Measurements from ENCODE around the gene MACC1. TPM values are rescaled to one million over a fixed set of nuclear protein-coding genes. Genes with fewer than 3 reads are reported as not detected.

Gene MACC1
- polyA plus RNA-seq, 1 donor (not counting 4 experiments of a cell fraction or from before 2014, with no cell fraction given), result 16.4 TPM

DNA sequence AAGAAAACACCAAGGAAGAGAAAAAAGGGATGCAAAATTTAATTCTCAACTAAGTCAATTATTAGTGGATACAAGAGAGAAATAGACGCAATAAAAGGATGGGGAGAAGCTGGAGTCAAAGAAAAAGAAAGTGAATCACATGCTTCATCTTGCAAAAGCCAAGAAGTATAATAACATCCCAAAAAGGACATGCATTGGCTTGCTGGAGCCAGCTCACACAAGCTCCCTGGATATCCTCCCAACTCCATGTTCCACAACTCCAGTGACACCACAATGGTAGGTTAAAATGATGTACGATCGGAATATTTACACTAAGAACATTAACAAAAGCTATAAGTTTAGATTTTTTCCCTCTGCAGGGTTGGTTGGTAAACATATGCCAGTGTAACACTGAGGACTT, 72.4 kb downstream of the MACC1 start:
- dilution Hi-C loops (cut with MboI; ENCODE audit: extremely low pct_ligation_motif_present, low sequenced_read_pairs), result no loop called here
- peak overlapping the region; percentile 7 for H3K4me2 ChIP-seq (ENCODE audit: control insufficient read depth, extremely low read depth, insufficient read depth, low read depth, low read length)
- peaks cover 5% of the 10 kb centered on the region for H3K4me1 ChIP-seq (ENCODE audit: control insufficient read depth, extremely low read depth, insufficient read depth, low read length)
- H3K9me3 ChIP-seq (ENCODE audit: control insufficient read depth, low read depth, low read length), result no peaks in the 10 kb centered on the region
- peak; percentile 88 for FAIRE-seq
- peak overlapping the region; percentile 7 for H2AFZ ChIP-seq (ENCODE audit: control insufficient read depth, low read length)
- no peaks in the 10 kb centered on the region for H3K79me2 ChIP-seq (ENCODE audit: control insufficient read depth, insufficient read depth, low read length)
- no peaks in the 10 kb centered on the region for H3K9me1 ChIP-seq (ENCODE audit: control insufficient read depth, extremely low read depth, insufficient read depth, low read length)
- H3K9ac ChIP-seq (ENCODE audit: control insufficient read depth, extremely low read depth, insufficient read depth, low read length), result no peak overlapping the region
- H3K36me3 ChIP-seq (ENCODE audit: control insufficient read depth in 2 of 2, extremely low read depth in 1 of 2, insufficient read depth in 2 of 2, low read length in 2 of 2), result peaks cover 5 to 7% of the 10 kb centered on the region in 2 experiments
- TF ChIP-seq CTCF (optimal IDR thresholded peaks at IDR 0.05 in 1 of 3, IDR thresholded peaks at IDR 0.05 in 1 of 3, conservative IDR thresholded peaks at IDR 0.05 in 1 of 3; ENCODE audit: extremely low read depth in 1 of 3, insufficient read depth in 2 of 3, low read length in 3 of 3) (no peak), EZH2 (IDR thresholded peaks at IDR 0.05; ENCODE audit: low read length) (no peak)
- no peak overlapping the region for H3K27ac ChIP-seq (ENCODE audit: control insufficient read depth, insufficient read depth, low read length)
- no peak overlapping the region for H3K4me3 ChIP-seq (ENCODE audit: control insufficient read depth in 2 of 3, extremely low read depth in 1 of 3, insufficient read depth in 2 of 3, low read depth in 1 of 3, low read length in 3 of 3)
- peak; percentile 15 for DNase-seq (ENCODE audit: low read depth, low spot score)
- H4K20me1 ChIP-seq (ENCODE audit: control insufficient read depth, extremely low read depth, insufficient read depth, low read length), result no peaks in the 10 kb centered on the region
- H3K27me3 ChIP-seq (ENCODE audit: control insufficient read depth, extremely low read depth, insufficient read depth, low read length), result no peaks in the 10 kb centered on the region

DNA sequence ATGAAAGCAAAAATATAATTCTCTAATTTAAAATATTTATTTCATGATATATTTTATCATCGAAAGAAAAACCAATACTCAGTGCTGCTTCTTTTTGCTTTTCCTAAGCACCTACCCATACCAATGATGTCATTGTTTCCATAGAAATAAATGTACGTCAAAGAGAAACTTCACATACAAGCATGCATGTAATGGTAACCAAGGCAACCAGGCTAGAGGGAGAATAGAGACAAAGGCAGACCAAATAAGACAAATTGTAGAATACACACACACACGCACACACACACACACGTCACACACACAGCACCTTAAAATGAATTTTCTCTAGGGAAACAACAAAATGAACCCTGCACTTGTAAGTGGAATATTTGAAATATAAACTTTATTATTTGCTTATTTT, 75.5 kb downstream of the MACC1 start:
- DNase-seq (ENCODE audit: low read depth, low spot score) (no peak), FAIRE-seq (no peak)
- Histone ChIP-seq H3K36me3 (ENCODE audit: control insufficient read depth in 2 of 2, extremely low read depth in 1 of 2, insufficient read depth in 2 of 2, low read length in 2 of 2) (peaks cover 5% of the 10 kb centered on the region in 2 experiments), H4K20me1 (ENCODE audit: control insufficient read depth, extremely low read depth, insufficient read depth, low read length) (no peaks in the 10 kb centered on the region), H3K27ac (ENCODE audit: control insufficient read depth, insufficient read depth, low read length) (no peak overlapping the region), H3K79me2 (ENCODE audit: control insufficient read depth, insufficient read depth, low read length) (no peaks in the 10 kb centered on the region), H3K4me3 (ENCODE audit: control insufficient read depth in 2 of 3, extremely low read depth in 1 of 3, insufficient read depth in 2 of 3, low read depth in 1 of 3, low read length in 3 of 3) (no peak overlapping the region), H3K4me1 (ENCODE audit: control insufficient read depth, extremely low read depth, insufficient read depth, low read length) (peaks cover 5% of the 10 kb centered on the region), H3K9ac (ENCODE audit: control insufficient read depth, extremely low read depth, insufficient read depth, low read length) (no peak overlapping the region), H3K4me2 (ENCODE audit: control insufficient read depth, extremely low read depth, insufficient read depth, low read depth, low read length) (no peak overlapping the region), H3K9me1 (ENCODE audit: control insufficient read depth, extremely low read depth, insufficient read depth, low read length) (no peaks in the 10 kb centered on the region), H2AFZ (ENCODE audit: control insufficient read depth, low read length) (no peak overlapping the region), H3K27me3 (ENCODE audit: control insufficient read depth, extremely low read depth, insufficient read depth, low read length) (no peaks in the 10 kb centered on the region), H3K9me3 (ENCODE audit: control insufficient read depth, low read depth, low read length) (no peaks in the 10 kb centered on the region)
- dilution Hi-C loops (cut with MboI; ENCODE audit: extremely low pct_ligation_motif_present, low sequenced_read_pairs), result no loop called here
- no peak for TF ChIP-seq EZH2 (IDR thresholded peaks at IDR 0.05; ENCODE audit: low read length)

DNA sequence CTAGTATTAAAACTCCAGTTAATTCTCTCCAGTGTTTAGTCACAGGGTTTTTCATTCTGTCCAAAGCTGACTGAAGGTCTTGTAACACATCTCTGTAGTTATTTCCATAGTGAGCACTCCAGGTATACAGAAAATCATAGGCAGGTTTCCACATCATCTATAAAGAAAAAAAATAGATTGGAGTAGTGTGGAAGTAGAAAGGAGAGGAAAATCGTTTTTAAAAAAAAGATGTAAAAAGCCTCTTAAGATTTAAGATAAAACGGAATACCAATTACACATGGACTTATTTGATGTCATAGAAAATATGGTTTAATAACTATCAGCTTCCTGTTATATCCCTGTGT, 76.2 kb downstream of the MACC1 start:
- H3K9ac ChIP-seq (ENCODE audit: control insufficient read depth, extremely low read depth, insufficient read depth, low read length), result no peak overlapping the region
- dilution Hi-C loops (cut with MboI; ENCODE audit: extremely low pct_ligation_motif_present, low sequenced_read_pairs), result no loop called here
- no peaks in the 10 kb centered on the region for H4K20me1 ChIP-seq (ENCODE audit: control insufficient read depth, extremely low read depth, insufficient read depth, low read length)
- no peaks in the 10 kb centered on the region for H3K9me1 ChIP-seq (ENCODE audit: control insufficient read depth, extremely low read depth, insufficient read depth, low read length)
- FAIRE-seq (no peak), DNase-seq (ENCODE audit: low read depth, low spot score) (no peak)
- no peak overlapping the region for H3K4me3 ChIP-seq (ENCODE audit: control insufficient read depth in 2 of 3, extremely low read depth in 1 of 3, insufficient read depth in 2 of 3, low read depth in 1 of 3, low read length in 3 of 3)
- peaks cover 5% of the 10 kb centered on the region in 2 experiments for H3K36me3 ChIP-seq (ENCODE audit: control insufficient read depth in 2 of 2, extremely low read depth in 1 of 2, insufficient read depth in 2 of 2, low read length in 2 of 2)
- H3K4me2 ChIP-seq (ENCODE audit: control insufficient read depth, extremely low read depth, insufficient read depth, low read depth, low read length), result no peak overlapping the region
- no peak overlapping the region for H3K27ac ChIP-seq (ENCODE audit: control insufficient read depth, insufficient read depth, low read length)
- no peaks in the 10 kb centered on the region for H3K9me3 ChIP-seq (ENCODE audit: control insufficient read depth, low read depth, low read length)
- no peak overlapping the region for H2AFZ ChIP-seq (ENCODE audit: control insufficient read depth, low read length)
- TF ChIP-seq EZH2 (IDR thresholded peaks at IDR 0.05; ENCODE audit: low read length) (no peak), CTCF (optimal IDR thresholded peaks at IDR 0.05 in 1 of 3, IDR thresholded peaks at IDR 0.05 in 1 of 3, conservative IDR thresholded peaks at IDR 0.05 in 1 of 3; ENCODE audit: extremely low read depth in 1 of 3, insufficient read depth in 2 of 3, low read length in 3 of 3) (no peak)
- peaks cover 5% of the 10 kb centered on the region for H3K4me1 ChIP-seq (ENCODE audit: control insufficient read depth, extremely low read depth, insufficient read depth, low read length)
- H3K27me3 ChIP-seq (ENCODE audit: control insufficient read depth, extremely low read depth, insufficient read depth, low read length), result no peaks in the 10 kb centered on the region
- H3K79me2 ChIP-seq (ENCODE audit: control insufficient read depth, insufficient read depth, low read length), result no peaks in the 10 kb centered on the region

Data from keratinocyte (primary cell).